Activated T-helper 1 cell treated with Interleukin-2 at 50 U/mL for 16 hours (primary cell): ENCODE results near the gene CCDC187.
A peak's percentile ranks its signal among the peaks of the same experiment; 100 is the strongest.

ENCODE experiments used
- DNase-seq: peaks from one replicate; pipeline ENCODE4 v3.0.0-alpha.2; 2020; ENCODE audit warnings: low read depth

Gene CCDC187

DNA sequence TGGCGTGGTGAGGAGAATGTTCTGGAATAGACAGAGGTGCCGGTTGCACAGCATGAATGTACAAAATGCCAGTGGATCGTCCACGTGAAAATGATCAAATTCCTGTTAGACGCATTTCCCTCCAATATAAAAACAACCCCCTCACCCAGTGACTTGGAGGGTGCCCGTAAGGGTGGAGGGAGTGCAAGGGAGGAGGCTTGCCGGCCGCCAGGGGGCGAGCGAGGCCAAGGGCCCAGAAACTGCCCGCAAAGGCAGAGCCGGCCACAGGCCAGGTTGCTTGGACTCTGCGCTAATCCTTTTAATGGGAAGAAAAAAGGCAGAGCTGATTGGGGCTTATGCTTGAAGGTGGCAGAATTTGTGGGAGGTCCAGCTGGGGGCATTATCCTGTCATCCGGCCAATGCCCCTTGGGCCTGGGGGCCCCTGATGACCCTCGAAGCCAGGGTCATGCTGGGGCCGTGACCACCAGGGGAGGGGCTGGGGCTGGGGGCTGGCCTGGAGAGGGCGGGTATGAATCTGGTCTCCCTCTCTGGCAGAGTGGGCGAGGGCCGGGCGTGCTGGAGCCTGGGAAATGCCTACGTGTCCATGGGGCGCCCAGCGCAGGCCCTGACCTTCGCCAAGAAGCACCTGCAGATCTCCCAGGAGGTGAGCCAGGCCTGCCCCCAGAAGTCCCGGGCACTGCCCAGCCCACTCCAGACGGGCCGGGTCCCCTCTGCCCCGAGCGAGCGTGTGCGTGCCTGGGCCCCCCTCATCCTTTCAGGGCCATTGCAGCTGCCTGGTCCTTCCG is 35.5 kb upstream of the CCDC187 start:
- no peak for DNase-seq

DNA sequence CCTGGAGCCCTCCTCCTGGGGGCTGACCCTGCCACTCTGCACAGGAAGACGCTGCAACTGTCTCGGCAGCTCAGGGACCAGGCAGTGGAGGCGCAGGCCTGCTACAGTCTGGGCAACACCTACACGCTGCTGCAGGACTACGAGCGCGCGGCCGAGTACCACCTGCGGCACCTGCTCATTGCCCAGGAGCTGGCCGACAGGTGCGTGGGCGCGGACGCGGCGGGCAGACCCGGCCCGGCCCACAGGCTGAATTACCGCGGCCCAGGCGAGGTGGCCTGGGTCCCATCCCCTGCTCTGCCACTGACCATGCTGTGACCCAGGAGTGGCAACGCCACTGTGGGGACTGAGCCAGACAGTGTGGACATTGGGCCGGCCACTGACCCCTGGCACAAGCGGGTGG is 34.6 kb upstream of the CCDC187 start:
- no peak for DNase-seq

DNA sequence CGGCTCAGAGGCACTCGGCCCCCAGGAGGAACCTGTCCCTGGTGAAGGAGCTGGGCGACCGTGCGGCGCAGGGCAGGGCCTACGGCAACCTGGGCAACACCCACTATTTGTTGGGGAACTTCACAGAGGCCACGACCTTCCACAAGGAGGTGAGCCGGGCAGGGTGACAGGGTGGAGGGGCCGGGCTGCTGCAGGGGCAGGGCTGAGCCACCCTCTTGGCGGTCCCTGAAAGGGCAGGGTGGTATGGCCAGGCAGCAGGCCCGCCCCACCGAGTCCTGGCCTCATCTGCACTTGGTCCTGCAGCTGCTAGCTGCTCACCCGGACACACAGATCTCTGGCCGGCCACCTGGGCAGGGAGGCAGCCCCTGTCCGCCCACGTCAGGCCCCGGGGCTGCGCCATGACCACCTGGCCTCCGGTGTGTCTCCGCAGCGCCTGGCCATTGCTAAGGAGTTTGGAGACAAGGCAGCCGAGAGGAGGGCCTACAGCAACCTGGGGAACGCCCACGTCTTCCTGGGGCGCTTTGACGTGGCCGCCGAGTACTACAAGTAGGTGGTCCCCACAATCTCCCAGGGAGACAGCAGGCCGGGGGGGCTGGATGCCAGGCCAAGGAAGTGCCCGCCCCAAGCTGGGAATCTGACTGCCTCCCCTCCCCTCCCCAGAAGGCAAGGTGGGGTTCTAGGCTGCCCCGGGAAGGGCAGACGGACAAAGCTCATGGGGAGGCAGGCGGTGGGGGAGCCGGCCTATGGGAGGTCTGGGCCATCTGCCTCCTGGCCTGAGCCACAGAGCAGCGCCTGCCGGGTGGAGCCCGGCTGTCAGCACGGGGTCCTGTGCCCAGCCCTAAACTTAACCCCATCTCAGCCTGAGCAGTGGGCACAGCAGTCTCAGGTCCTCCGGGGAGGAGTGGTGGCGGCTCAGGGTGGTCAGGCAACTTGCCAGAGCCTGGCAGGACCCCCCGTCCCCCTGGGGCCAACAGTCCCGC is 33.8 kb upstream of the CCDC187 start:
- DNase-seq: no peak

DNA sequence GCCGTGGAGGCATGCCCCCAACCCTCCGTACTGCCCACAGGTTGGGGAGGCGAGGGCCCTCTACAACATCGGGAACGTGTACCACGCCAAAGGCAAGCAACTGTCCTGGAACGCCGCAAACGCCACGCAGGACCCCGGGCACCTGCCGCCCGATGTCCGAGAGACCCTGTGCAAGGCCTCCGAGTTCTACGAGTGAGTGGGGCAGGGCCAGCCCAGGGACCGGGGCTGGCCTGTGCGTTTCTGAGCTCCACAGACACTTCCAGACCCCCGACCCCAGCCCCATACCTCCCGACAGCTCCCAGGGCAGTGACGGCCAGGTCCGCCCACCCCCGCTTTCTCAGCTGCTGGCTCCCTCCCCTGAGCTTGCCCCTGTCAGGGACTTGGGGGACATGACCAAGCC is 33.0 kb upstream of the CCDC187 start:
- DNase-seq: no peak

DNA sequence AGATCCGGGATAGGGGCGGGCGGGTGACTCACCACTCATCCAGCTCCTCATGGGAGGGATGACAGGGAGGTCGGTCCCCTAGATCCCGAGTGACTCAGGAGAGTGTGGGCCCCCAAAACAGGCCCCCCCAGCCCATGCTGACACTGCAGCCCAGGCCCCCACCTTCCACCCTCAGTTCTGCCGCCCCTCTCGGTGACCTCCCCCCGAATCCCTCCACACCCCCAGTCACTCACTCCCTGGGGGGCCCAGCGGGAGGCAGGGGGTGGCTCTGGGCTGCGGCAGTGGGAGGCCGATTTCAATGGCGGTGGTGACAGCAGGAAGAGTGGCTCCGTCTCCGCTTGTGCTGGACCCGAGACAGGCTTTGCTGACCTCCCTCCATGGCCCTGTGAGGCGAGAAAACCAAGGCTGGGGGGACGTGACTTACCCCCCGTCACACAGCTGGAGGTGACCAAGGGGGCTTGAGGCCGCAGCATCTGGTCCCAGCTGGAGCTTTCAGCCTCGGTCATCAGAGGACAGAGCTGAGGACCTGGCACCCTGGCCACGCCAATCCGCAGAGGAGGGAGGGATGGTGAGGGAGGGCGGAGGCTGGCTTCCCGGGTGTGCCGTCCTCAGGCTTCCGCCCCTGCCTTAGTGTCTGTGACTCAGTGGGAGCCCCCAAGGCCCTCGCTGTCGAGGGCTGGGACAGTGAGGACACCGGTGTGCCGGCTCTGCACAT is 32.4 kb upstream of the CCDC187 start:
- no peak for DNase-seq

DNA sequence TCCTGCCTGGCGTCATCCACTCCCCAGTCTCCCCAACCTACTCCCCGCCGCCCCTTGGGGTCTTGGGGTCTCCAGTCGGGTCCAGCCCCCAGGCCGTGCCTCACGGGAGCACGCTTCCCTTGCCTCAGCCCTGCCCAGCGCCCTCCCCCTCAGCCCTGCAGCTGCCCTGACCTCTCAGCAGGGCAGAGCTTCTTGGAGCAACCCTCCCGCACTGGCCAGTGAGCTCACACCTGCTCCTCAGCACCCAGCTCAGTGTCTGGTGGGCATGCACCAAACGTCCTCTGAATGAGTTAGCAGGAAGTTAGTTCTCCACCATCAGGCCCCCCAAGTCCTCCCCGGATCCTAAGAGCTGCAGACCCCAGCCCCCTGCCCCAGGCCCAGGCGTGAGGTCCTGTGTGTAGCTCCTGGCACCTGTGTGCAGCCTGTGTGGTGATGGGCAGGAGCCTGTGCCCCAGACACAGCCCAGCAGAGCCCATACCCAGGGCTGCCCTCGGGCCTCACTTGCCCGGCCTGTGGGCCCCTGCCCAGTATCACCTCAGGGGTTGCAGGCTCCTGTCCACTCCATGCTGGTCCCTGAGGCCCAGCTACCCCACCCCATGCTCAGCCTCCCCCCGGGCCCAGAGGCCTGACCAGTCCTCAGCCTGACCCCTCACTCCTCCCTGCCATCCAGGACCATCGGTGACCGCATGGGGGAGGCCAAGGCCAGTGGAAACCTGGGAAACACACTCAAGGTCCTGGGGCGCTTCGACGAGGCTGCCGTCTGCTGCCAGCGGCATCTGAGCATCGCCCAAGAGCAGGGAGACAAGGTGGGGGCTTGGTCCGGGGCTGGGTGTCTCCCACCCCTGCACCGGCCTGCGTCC is 31.6 kb upstream of the CCDC187 start:
- no peak for DNase-seq

DNA sequence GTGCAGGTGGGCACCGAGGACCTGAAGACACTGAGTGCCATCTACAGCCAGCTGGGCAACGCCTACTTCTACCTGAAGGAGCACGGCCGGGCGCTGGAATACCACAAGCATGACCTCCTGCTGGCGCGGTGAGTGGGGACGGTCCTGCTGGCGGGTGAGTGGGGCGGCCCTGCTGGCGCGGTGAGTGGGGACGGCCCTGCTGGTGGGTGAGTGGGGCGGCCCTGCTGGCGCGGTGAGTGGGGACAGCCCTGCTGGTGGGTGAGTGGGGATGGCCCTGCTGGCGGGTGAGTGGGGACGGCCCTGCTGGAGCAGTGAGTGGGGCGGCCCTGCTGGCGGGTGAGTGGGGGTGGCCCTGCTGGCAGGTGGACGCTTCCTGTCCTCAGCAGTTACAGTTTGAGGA is 30.6 kb upstream of the CCDC187 start:
- DNase-seq: no peak

DNA sequence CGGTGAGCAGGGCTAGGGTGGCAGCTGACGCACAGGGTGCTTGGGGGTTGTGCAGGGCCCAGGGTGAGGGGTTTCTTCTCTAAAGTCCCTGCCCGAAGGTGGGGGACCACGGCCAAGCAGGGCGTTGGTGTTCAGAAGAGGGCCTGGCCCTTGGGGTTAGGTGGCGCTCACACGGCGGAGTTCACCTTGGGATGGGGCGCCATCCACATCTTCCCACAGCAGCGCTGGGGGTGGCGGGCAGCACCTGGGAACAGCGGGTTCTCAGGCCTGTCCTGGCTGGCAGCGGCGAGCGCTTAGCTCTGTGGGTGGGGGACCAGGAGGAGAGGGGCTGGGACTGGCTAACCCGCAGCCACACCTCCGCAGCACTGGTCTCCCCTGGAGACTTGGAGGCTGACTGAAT is 29.6 kb upstream of the CCDC187 start:
- no peak for DNase-seq

DNA sequence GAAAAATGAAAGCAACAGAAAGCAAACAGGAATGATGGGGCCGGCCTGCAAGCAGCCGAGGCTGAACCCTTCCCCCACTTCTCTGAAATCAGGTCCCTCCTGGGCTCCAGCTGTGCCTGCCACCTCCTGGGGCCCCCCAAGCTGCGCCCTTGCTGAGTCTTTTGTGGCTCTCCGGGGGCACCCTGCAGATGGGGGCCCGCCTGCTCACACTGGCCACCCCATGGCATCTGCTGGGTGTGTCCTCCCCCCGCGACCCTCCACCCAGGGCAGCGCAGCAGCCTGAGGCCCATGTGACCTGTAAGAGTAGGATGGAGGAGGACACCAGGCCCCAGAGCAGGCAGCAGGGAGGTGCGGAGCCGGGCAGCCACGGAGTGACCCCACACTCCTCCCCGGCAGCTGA is 29.2 kb upstream of the CCDC187 start:
- no peak for DNase-seq

DNA sequence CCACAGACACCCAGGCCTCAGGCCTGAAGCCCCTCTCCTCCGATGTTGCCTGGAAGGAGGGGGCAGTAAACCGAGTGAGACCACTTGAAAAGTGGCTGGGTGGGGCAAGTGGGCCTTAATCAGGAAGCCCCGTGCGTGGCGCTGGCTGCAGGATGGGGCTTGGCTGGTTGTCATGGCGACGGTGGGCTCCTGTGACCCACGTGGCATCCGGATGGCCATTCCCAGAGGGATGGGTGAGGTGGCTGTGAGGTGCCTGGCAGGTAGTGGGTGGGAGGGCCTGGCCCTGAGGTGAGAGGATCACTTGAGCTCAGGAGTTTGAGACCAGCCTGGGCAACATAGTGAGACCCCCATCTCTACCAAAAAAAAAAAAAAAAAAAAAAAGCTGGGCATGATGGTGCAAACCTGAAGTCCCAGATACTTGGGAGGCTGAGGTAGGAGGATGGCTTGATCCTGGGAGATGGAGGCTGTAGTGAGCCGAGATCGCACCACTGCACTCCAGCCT is 28.6 kb upstream of the CCDC187 start:
- DNase-seq: no peak

DNA sequence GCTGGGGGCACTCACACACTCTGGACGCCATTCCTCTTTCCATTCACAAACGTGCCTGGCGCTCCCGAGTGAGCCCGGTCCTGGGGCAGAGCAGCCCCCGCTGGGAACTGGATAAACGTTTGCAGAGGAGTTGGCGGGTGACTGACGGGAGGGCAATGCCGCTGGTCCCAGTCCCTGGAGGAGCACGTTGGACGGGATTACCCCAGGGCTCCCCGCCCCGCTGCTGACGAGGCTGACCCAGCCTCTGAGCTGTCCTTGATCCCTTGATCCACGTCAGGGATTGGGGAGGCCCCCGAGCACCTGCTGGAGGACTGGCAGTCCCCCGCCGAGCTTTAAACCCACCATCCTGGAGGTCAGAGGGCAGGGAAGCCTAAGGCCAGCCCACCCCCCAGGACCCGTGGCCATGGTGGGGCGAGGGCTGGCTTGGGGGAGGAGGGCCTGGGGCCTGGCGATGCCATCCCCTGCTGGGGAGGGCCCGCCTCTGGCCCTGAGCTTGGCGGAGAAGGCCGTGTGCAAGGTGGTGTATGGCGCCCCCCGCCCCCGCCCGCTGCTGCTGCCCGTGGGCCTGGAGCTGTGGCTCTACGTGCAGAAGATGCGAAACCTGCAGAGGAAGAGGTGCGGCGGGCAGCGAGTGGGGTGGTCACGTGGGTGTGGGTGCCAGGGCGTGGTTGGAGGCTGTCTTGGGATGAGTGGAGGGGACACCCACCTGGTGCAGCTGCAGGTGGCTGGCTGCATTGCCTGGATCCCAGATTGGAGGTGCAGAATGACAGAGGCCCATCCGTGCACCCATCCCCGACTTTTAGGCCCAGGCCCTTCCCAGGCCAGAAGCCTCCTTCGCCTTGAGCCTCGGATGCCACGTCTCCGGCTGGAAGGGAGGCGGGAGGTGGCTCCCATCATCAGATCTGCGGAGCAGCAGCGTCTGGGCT is 27.9 kb upstream of the CCDC187 start:
- DNase-seq: no peak

DNA sequence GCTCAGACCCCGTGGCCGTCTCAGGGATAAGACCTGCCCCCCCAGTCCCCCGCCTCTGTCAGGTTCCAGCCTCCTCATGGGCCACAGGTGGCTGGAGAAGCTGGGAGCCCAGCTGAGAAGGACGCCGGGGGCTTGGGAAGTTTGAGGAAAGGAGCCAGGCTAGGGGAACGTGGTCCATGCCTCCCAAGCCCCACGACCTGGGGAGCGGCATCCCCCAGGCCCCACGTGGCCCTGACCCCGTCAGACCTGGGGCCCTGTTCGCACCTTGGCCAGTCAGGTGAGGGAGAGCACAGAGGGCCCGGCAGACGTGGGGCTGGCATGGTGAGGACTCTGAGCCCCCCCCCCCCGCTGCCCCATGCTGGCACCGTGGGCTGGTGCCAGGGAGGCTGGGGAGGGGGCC is 27.1 kb upstream of the CCDC187 start:
- DNase-seq: no peak

DNA sequence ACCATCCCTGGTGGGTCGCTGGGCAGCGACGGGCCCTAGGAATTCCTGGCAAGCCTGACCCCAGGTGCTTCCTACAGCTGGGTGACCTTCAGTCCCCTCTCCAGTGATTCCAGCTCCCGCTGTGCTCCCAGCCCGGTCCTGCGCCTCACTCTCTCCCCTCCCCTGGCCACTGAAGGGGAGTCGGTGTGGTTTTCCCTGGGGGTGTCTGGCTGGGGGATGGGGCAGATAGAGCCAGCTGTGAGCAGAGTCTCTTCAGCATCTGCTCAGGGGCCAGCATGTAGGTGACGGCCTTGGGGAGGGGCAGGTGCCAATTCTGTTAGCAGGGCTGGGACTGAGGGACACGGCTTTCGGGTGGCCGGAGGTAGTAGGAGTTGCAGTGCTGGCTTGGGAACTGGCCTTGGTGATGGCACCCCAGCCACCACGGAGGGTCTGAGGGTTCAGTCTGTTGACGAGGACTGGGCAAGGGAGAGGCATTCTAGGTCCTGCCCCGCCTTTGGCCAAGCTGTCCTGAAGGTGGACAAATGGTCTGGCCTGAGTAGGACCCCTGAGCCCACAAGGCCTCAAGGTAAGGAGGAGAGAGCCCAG is 26.6 kb upstream of the CCDC187 start:
- DNase-seq: no peak

DNA sequence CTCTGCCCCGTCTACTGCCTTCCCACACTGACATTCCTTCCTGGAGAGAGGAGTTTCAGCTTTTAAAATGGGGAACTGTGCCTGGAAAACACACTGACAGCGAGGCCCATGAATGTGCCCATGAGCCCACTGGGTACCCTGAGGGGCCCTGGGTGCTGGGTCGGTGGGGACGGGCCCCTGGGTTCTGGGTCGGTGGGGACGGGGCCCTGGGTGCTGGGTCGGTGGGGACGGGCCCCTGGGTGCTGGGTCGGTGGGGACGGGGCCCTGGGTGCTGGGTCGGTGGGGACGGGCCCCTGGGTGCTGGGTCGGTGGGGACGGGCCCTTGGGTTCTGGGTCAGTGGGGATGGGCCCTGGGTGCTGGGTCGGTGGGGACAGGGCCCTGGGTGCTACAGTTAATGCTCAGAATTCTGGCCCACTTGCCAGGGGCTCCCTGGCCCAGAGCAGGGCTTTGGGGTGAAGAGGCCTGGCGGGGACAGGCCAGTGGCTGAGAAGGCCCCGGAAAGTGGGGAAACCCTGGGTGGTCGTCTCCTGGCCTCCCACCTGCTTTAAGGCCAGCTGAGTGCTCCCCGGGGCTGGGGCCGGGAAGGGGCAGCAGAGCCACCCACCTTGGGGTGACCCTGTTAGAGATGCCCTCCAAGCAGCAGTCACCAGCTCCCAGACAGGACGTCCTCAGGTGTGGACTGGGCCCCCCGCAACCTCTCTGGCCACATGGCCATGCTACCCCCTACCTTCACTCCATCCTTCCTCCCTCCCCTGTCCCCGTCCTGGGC is 25.9 kb upstream of the CCDC187 start:
- DNase-seq: no peak

DNA sequence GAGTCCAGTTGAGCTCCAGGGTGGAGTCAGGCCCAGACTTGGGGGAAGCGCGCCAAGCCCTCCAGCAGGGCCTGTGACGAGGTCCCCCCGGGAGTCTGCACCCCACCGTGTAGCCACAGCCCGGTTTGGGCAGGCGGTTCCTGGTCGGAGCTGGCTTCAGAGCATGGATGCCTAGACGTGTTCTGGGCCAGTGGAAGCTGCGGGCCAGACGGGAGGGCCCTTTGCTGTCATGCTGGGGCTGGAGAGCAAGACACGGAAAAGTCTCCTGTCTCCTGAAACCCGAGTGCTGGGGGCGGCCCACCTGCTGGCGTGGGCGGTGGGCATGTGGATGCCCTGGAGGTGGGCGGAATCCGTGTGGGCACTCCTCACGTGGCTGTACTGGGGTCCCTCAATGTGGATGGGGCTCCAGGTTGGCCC is 25.3 kb upstream of the CCDC187 start:
- DNase-seq: no peak

DNA sequence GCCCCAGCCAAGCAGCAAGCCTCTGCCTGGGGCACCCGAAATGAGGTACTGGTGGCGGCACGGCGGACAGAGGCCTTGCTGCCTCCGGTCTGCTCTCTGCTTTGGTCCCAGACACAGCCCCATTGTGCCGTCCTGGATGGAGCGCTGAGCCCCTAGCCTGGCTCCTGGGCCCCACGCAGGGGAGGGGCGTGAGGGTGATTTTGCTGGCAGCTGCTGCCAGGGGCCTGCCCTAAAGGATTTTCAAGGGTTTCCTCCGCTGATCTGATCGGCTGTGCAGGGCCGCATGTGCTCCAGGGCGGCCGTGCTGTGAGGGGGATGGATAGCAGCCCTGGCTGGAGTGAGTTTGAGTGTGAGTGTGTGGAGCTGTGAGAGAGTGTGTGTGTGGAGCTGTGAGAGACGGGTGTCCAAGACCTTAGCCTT is 24.7 kb upstream of the CCDC187 start:
- DNase-seq: no peak

DNA sequence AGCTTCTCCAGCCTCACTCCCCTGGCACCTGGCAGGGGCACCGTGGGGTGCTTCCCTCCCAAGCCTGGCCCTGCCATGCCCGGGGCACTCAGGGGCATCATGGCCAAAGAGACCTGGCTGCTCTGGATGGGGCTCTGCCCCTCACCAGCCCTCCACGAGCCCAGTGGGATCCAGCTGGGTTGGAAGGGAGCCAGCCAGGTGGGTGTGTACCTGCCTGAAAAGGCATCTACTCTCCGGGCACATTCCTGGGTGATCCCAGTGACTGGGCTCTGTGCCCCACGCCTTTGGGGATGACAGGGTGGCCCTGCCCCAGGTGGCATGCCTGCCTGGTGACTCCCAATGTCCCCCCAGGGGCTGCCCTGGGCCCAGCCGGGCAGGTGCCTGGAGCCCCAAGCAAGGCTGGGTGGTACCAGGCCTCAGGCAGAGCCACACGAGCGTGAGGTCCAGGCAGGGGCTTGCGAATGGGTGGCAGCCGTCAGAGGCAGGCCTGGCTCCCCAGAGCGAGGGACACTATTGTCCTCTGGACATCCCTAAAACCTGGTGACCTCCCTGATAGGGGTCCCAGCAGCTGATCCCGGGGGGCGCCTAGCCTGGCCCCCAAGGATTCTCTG is 24.2 kb upstream of the CCDC187 start:
- no peak for DNase-seq

DNA sequence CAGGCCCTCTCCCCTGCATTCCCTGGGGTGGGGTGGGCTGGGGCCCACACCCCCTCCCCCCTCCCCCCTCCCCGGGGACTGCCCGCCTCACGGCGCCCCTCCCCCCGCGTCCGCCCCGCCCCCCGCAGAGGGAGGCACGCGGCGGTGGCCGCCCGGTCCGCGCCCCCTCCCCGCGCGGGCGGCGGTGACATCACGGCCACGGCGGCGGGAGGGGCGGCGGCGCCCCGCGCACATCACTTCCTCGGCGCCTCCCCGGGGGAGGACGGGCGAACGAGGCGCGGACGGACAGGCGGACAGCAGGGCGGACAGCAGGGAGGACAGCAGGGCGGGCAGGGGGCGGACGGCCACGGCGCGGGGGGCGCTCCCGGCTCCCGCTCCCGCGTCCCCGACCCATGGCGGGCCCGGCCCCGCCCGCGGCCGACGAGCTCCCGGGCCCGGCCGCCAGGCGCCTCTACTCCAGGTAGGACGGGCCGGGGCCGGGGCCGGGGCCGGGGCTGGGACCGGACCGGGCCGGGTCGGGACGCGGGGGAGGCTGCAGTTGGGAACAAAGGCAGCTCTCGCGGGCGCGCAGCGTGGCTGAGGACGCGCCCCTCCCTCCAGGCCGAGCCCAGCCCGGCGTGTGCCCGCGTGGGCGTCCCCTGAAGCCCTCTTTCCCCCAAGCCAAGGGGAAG is 23.5 kb upstream of the CCDC187 start, which contains the start of gene GPSM1:
Gene GPSM1, plus strand, starts transcription at position 236 of the 671 bp plus-strand sequence. Its CDS starts 157 bp downstream, at position 393.
- DNase-seq: peak; percentile 20
